Measurements from ENCODE around the gene SLC25A20. TPM values are rescaled to one million over a fixed set of nuclear protein-coding genes. Genes with fewer than 3 reads are reported as not detected.

Gene SLC25A20
- total RNA-seq, 2 donors from 2014 or later: 12.2 to 14.8 TPM

- H3K4me3 ChIP-seq: no peak overlapping the region
- H3K4me1 ChIP-seq (replicated peaks): peaks cover 5% of the 10 kb centered on the region
- TF ChIP-seq CTCF (IDR thresholded peaks at IDR 0.05) (no peak), POLR2AphosphoS5 (IDR thresholded peaks at IDR 0.05) (no peak), POLR2A (IDR thresholded peaks at IDR 0.05) (no peak)
- no peaks in the 10 kb centered on the region for H3K36me3 ChIP-seq
- intact Hi-C loops (cut with DNase I): no loop called here
- no peak overlapping the region for H3K27ac ChIP-seq
- H3K27me3 ChIP-seq (replicated peaks; ENCODE audit: insufficient read depth): no peaks in the 10 kb centered on the region
- WGBS: 89% methylated on average over 4 of the region's 4 CpGs
- DNase-seq (ENCODE audit: low spot score): no peak
- no peaks in the 10 kb centered on the region for H3K9me3 ChIP-seq
These were observed 36.8 kb upstream of the SLC25A20 start for GRCh38 chr3:48935530-48935929.

- no peak for DNase-seq (ENCODE audit: low spot score)
- intact Hi-C loops (cut with DNase I): no loop called here
- Histone ChIP-seq H3K4me3 (no peak overlapping the region), H3K9me3 (no peaks in the 10 kb centered on the region), H3K27me3 (replicated peaks; ENCODE audit: insufficient read depth) (no peaks in the 10 kb centered on the region), H3K4me1 (replicated peaks) (peaks cover 5% of the 10 kb centered on the region), H3K36me3 (no peaks in the 10 kb centered on the region), H3K27ac (no peak overlapping the region)
- TF ChIP-seq CTCF (IDR thresholded peaks at IDR 0.05) (no peak), POLR2AphosphoS5 (IDR thresholded peaks at IDR 0.05) (no peak), POLR2A (IDR thresholded peaks at IDR 0.05) (no peak)
- 89% methylated on average over 5 of the region's 5 CpGs for WGBS
These were observed 35.8 kb upstream of the SLC25A20 start for GRCh38 chr3:48934333-48934991.

- Histone ChIP-seq H3K27me3 (replicated peaks; ENCODE audit: insufficient read depth) (no peaks in the 10 kb centered on the region), H3K36me3 (no peaks in the 10 kb centered on the region)
These were observed 33.4 kb upstream of the SLC25A20 start for GRCh38 chr3:48931944-48932580.

GRCh38 chr3:48930590-48930989 is 31.9 kb upstream of the SLC25A20 start:
- WGBS: 84% methylated on average over 3 of the region's 3 CpGs
- Histone ChIP-seq H3K27me3 (replicated peaks; ENCODE audit: insufficient read depth) (no peaks in the 10 kb centered on the region), H3K36me3 (no peaks in the 10 kb centered on the region), H3K4me3 (no peak overlapping the region), H3K27ac (no peak overlapping the region), H3K9me3 (no peaks in the 10 kb centered on the region), H3K4me1 (replicated peaks) (peaks cover 5% of the 10 kb centered on the region)
- intact Hi-C loops (cut with DNase I): no loop called here
- no peak for DNase-seq (ENCODE audit: low spot score)
- TF ChIP-seq POLR2AphosphoS5 (IDR thresholded peaks at IDR 0.05) (no peak), CTCF (IDR thresholded peaks at IDR 0.05) (no peak), POLR2A (IDR thresholded peaks at IDR 0.05) (no peak)

More at GRCh38 chr3:48931944-48932580, 33.4 kb upstream of the SLC25A20 start:
- intact Hi-C loops (cut with DNase I): no loop called here
- Histone ChIP-seq H3K4me3 (no peak overlapping the region), H3K27ac (no peak overlapping the region), H3K4me1 (replicated peaks) (peaks cover 5% of the 10 kb centered on the region), H3K9me3 (no peaks in the 10 kb centered on the region)
- 63% methylated on average over 1 of the region's 1 CpG for WGBS
- TF ChIP-seq POLR2A (IDR thresholded peaks at IDR 0.05) (no peak), POLR2AphosphoS5 (IDR thresholded peaks at IDR 0.05) (no peak), CTCF (IDR thresholded peaks at IDR 0.05) (no peak)
- DNase-seq (ENCODE audit: low spot score): no peak
